ENCODE results near the gene GRIA1. TPM values are rescaled to one million over a fixed set of nuclear protein-coding genes. Genes with fewer than 3 reads are reported as not detected.

The GRIA1 gene
- total RNA-seq, 1 experiment from 2014 or later = 0.81 TPM

DNA sequence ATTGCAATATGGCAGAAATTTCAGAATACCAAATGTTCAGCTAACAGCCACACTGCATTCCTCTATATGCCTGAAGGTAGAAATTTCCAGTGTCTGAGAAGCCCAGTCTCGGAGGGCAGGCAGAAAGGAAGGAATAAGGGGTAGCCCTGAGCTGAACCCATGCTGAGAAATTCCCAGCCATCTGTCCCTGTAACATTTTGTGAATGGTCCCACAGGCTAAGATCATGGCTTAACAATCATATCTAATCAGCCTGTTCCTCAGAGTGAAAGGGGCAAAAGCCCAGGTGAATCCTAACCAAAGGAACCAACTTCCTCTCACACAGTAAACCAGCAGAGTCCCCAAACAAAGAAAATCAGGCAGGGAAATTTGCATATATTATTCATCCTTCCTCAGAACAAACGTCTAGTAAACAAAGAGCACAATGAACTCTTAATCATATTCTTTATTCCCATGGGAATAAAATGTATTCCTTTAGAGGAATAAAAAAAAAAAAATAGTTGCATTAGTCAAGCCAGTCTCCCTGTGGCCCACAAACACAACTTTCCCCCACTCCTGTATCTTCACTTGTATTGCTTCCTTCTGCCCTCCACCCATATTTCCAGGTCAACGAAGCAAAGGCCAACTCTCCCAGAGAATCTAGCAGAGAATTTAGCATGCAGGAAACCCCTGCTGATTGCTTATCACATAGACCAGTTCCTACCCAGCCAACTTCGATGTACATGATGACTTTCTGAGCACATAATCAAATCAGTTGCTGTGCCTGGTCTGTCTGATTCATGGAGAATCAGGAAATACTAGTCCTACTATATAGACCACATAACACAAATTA, 290.6 kb downstream of the GRIA1 start:
- no peaks in the 10 kb centered on the region for H3K36me3 Mint-ChIP-seq
- DNase-seq (ENCODE audit: low spot score) (no peak), ATAC-seq (peak; percentile 31)
- ChIA-PET POLR2A (no interaction called here), CTCF (interaction anchor here (1.3 kb wide), 1 partner anchor 184 kb away, joined by 5 read pairs; no protein-coding TSS in a partner anchor)
- H3K4me1 Mint-ChIP-seq = peaks cover 43% of the 10 kb centered on the region
- no peak for TF ChIP-seq RORB (CRISPR knock-in tag; IDR thresholded peaks at IDR 0.05)
- TF ChIP-seq JUN (CRISPR knock-in tag; IDR thresholded peaks at IDR 0.05) = no peak
- TF ChIP-seq EMX1 (CRISPR knock-in tag; IDR thresholded peaks at IDR 0.05) = no peak
- TF ChIP-seq FOXK1 (CRISPR knock-in tag; IDR thresholded peaks at IDR 0.05) = no peak
- TF ChIP-seq GABPB1 (CRISPR knock-in tag; IDR thresholded peaks at IDR 0.05) = no peak
- TF ChIP-seq, protein P1, sequence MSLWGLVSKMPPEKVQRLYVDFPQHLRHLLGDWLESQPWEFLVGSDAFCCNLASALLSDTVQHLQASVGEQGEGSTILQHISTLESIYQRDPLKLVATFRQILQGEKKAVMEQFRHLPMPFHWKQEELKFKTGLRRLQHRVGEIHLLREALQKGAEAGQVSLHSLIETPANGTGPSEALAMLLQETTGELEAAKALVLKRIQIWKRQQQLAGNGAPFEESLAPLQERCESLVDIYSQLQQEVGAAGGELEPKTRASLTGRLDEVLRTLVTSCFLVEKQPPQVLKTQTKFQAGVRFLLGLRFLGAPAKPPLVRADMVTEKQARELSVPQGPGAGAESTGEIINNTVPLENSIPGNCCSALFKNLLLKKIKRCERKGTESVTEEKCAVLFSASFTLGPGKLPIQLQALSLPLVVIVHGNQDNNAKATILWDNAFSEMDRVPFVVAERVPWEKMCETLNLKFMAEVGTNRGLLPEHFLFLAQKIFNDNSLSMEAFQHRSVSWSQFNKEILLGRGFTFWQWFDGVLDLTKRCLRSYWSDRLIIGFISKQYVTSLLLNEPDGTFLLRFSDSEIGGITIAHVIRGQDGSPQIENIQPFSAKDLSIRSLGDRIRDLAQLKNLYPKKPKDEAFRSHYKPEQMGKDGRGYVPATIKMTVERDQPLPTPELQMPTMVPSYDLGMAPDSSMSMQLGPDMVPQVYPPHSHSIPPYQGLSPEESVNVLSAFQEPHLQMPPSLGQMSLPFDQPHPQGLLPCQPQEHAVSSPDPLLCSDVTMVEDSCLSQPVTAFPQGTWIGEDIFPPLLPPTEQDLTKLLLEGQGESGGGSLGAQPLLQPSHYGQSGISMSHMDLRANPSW (CRISPR knock-in tag; conservative IDR thresholded peaks at IDR 0.05; ENCODE audit: low read depth) = no peak
- TF ChIP-seq ZNF396 (CRISPR knock-in tag; IDR thresholded peaks at IDR 0.05; ENCODE audit: borderline replicate concordance) = no peak
- TF ChIP-seq, protein P2, sequence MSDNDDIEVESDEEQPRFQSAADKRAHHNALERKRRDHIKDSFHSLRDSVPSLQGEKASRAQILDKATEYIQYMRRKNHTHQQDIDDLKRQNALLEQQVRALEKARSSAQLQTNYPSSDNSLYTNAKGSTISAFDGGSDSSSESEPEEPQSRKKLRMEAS (CRISPR knock-in tag; IDR thresholded peaks at IDR 0.05) = no peak
- TF ChIP-seq, protein P3, sequence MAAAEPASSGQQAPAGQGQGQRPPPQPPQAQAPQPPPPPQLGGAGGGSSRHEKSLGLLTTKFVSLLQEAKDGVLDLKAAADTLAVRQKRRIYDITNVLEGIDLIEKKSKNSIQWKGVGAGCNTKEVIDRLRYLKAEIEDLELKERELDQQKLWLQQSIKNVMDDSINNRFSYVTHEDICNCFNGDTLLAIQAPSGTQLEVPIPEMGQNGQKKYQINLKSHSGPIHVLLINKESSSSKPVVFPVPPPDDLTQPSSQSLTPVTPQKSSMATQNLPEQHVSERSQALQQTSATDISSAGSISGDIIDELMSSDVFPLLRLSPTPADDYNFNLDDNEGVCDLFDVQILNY (CRISPR knock-in tag; IDR thresholded peaks at IDR 0.05) = no peak
- TF ChIP-seq, protein P4, sequence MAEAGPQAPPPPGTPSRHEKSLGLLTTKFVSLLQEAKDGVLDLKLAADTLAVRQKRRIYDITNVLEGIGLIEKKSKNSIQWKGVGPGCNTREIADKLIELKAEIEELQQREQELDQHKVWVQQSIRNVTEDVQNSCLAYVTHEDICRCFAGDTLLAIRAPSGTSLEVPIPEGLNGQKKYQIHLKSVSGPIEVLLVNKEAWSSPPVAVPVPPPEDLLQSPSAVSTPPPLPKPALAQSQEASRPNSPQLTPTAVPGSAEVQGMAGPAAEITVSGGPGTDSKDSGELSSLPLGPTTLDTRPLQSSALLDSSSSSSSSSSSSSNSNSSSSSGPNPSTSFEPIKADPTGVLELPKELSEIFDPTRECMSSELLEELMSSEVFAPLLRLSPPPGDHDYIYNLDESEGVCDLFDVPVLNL (CRISPR knock-in tag; IDR thresholded peaks at IDR 0.05; ENCODE audit: borderline replicate concordance, low read depth) = no peak
- TF ChIP-seq, protein P5, sequence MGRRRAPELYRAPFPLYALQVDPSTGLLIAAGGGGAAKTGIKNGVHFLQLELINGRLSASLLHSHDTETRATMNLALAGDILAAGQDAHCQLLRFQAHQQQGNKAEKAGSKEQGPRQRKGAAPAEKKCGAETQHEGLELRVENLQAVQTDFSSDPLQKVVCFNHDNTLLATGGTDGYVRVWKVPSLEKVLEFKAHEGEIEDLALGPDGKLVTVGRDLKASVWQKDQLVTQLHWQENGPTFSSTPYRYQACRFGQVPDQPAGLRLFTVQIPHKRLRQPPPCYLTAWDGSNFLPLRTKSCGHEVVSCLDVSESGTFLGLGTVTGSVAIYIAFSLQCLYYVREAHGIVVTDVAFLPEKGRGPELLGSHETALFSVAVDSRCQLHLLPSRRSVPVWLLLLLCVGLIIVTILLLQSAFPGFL (CRISPR knock-in tag; IDR thresholded peaks at IDR 0.05; ENCODE audit: borderline replicate concordance) = no peak
- TF ChIP-seq, protein P6, sequence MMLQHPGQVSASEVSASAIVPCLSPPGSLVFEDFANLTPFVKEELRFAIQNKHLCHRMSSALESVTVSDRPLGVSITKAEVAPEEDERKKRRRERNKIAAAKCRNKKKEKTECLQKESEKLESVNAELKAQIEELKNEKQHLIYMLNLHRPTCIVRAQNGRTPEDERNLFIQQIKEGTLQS (CRISPR knock-in tag; conservative IDR thresholded peaks at IDR 0.05) = no peak
- TF ChIP-seq, protein P7, sequence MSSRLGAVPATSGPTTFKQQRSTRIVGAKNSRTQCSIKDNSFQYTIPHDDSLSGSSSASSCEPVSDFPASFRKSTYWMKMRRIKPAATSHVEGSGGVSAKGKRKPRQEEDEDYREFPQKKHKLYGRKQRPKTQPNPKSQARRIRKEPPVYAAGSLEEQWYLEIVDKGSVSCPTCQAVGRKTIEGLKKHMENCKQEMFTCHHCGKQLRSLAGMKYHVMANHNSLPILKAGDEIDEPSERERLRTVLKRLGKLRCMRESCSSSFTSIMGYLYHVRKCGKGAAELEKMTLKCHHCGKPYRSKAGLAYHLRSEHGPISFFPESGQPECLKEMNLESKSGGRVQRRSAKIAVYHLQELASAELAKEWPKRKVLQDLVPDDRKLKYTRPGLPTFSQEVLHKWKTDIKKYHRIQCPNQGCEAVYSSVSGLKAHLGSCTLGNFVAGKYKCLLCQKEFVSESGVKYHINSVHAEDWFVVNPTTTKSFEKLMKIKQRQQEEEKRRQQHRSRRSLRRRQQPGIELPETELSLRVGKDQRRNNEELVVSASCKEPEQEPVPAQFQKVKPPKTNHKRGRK (CRISPR knock-in tag; IDR thresholded peaks at IDR 0.05; ENCODE audit: borderline replicate concordance) = no peak
- TF ChIP-seq ZBTB21 (CRISPR knock-in tag; IDR thresholded peaks at IDR 0.05; ENCODE audit: borderline replicate concordance) = no peak
- TF ChIP-seq, protein P8, sequence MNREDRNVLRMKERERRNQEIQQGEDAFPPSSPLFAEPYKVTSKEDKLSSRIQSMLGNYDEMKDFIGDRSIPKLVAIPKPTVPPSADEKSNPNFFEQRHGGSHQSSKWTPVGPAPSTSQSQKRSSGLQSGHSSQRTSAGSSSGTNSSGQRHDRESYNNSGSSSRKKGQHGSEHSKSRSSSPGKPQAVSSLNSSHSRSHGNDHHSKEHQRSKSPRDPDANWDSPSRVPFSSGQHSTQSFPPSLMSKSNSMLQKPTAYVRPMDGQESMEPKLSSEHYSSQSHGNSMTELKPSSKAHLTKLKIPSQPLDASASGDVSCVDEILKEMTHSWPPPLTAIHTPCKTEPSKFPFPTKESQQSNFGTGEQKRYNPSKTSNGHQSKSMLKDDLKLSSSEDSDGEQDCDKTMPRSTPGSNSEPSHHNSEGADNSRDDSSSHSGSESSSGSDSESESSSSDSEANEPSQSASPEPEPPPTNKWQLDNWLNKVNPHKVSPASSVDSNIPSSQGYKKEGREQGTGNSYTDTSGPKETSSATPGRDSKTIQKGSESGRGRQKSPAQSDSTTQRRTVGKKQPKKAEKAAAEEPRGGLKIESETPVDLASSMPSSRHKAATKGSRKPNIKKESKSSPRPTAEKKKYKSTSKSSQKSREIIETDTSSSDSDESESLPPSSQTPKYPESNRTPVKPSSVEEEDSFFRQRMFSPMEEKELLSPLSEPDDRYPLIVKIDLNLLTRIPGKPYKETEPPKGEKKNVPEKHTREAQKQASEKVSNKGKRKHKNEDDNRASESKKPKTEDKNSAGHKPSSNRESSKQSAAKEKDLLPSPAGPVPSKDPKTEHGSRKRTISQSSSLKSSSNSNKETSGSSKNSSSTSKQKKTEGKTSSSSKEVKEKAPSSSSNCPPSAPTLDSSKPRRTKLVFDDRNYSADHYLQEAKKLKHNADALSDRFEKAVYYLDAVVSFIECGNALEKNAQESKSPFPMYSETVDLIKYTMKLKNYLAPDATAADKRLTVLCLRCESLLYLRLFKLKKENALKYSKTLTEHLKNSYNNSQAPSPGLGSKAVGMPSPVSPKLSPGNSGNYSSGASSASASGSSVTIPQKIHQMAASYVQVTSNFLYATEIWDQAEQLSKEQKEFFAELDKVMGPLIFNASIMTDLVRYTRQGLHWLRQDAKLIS (CRISPR knock-in tag; IDR thresholded peaks at IDR 0.05; ENCODE audit: borderline replicate concordance) = no peak
- no peaks in the 10 kb centered on the region for H3K9me3 Mint-ChIP-seq
- no peak overlapping the region for H3K4me3 Mint-ChIP-seq
- H3K27ac Mint-ChIP-seq = peak overlapping the region; percentile 57
- no peaks in the 10 kb centered on the region for H3K27me3 Mint-ChIP-seq (ENCODE audit: low read depth)

Measured in WTC11 (cell line).